Stimulated activated CD8-positive, alpha-beta memory T cell treated with anti-CD3 and anti-CD28 coated beads, Interleukin-7, amount 100 ng/mL, for 24 hours (primary cell): ENCODE results near the gene PCDH9.

Source experiments
- DNase-seq: peaks from one replicate; pipeline ENCODE4 v3.0.0-alpha.2; 2020; ENCODE audit warnings: low read depth

PCDH9 gene

GRCh38 chr13:67083519-67083918, 146.6 kb downstream of the PCDH9 start:
- no peak for DNase-seq

- DNase-seq = no peak
These were observed 149.8 kb downstream of the PCDH9 start for GRCh38 chr13:67080351-67080750.

- no peak for DNase-seq
These were observed 152.1 kb downstream of the PCDH9 start for GRCh38 chr13:67078062-67078461.

- no peak for DNase-seq
These were observed 153.0 kb downstream of the PCDH9 start for GRCh38 chr13:67077132-67077531.

- no peak for DNase-seq
These were observed 153.8 kb downstream of the PCDH9 start for GRCh38 chr13:67076378-67076777.

- no peak for DNase-seq
These were observed 154.9 kb downstream of the PCDH9 start for GRCh38 chr13:67075239-67075638.

- DNase-seq = no peak
These were observed 158.1 kb downstream of the PCDH9 start for GRCh38 chr13:67071918-67072598.

GRCh38 chr13:67070306-67070705, 159.8 kb downstream of the PCDH9 start:
- no peak for DNase-seq

- DNase-seq = no peak
These were observed 160.9 kb downstream of the PCDH9 start for GRCh38 chr13:67069117-67069767.

GRCh38 chr13:67064920-67065319, 165.2 kb downstream of the PCDH9 start:
- no peak for DNase-seq

GRCh38 chr13:67063036-67063435, 167.1 kb downstream of the PCDH9 start:
- no peak for DNase-seq

- no peak for DNase-seq
These were observed 168.0 kb downstream of the PCDH9 start for GRCh38 chr13:67062160-67062559.

- no peak for DNase-seq
These were observed 168.4 kb downstream of the PCDH9 start for GRCh38 chr13:67061750-67062149.

- no peak for DNase-seq
These were observed 177.3 kb downstream of the PCDH9 start for GRCh38 chr13:67052550-67053490.

GRCh38 chr13:67049744-67050143, 180.4 kb downstream of the PCDH9 start:
- DNase-seq = no peak

- no peak for DNase-seq
These were observed 181.3 kb downstream of the PCDH9 start for GRCh38 chr13:67048821-67049150.

GRCh38 chr13:67048084-67048820, 181.9 kb downstream of the PCDH9 start:
- no peak for DNase-seq

GRCh38 chr13:67045357-67045756, 184.8 kb downstream of the PCDH9 start:
- DNase-seq = no peak

GRCh38 chr13:67043901-67044300, 186.2 kb downstream of the PCDH9 start:
- no peak for DNase-seq

- no peak for DNase-seq
These were observed 187.6 kb downstream of the PCDH9 start for GRCh38 chr13:67042556-67042955.

- DNase-seq = no peak
These were observed 193.3 kb downstream of the PCDH9 start for GRCh38 chr13:67036699-67037457.
